ENCODE data around the gene UBN1. TPM values are rescaled to one million over a fixed set of nuclear protein-coding genes. Genes with fewer than 3 reads are reported as not detected.

UBN1 gene
- total and polyA plus RNA-seq, 10 of the 15 experiments (the other 5 are each of a cell fraction or from before 2014, with no cell fraction given): 2.1 to 32.5 (median 13.9) TPM

DNA sequence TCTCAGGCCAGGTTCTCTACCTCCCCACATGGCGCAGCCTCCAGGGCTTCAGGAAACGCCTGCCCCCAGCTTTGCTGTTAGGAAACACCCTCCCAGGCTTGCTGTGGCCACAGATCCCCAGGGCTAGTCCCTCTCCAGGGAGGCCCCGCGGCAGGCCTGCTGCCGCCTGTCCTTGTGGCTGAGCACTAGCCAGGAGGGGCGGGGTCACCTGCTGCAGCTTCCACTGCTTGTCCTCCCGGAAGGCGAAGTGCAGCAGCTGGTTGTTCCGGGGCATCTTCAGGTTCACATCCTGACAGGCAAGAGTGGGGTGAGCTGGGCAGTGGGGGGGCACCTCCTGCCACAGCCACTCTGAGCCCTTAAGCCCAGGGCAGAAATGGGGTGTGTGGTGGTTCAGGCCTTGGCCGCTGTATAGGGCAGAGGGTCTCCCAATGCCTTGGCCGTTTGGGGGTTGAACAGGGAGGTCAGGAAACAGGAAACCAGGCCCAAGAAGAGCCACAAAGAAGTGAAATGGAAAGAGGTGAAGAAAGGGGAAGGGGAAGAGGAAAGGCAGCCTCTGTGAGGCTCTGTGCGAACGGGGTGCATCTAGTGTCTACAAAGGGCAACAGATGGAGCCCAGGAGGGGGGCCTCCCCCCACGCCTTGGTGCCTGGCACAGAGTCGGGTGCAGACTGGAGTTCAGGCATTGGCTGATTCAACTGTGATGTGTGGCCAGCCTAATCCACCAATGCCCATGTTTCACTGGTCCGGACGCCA is 46.8 kb upstream of the UBN1 start:
- ChIA-PET CTCF (interaction anchor here (1.0 to 1.3 kb wide), 3 partner anchors 31 to 156 kb away, joined by 3 to 4 read pairs (median 3); no protein-coding TSS in a partner anchor), POLR2A (interaction anchor here (1.7 to 2.1 kb wide), 2 partner anchors 32 to 66 kb away, joined by 5 to 8 read pairs; partner anchors contain the start of genes ANKS3 and DNAAF8), SMC1A (ENCODE audit: uncharacterized antibody, unreplicated experiment) (interaction anchor here (1.3 to 1.4 kb wide), 3 partner anchors 8 to 66 kb away, joined by 4 to 5 read pairs (median 4); partner anchors contain the start of genes ANKS3, DNAAF8 and ZNF500), RAD21 (ENCODE audit: unreplicated experiment) (interaction anchor here (1.0 to 1.2 kb wide), 2 partner anchors 32 to 66 kb away, joined by 5 to 6 read pairs; partner anchors contain the start of genes ANKS3 and DNAAF8)
- Histone ChIP-seq H2AFZ (ENCODE audit: control insufficient read depth, low read depth, low read length) (peak overlapping the region; percentile 79), H3K9ac (ENCODE audit: control insufficient read depth, insufficient read depth, low read length) (peak overlapping the region; percentile 59), H3K4me3 (peak overlapping the region; percentile 72), H3K36me3 (ENCODE audit: control insufficient read depth in 2 of 2, insufficient read depth in 2 of 2, low read length in 1 of 2) (peaks cover 0 to 3% of the 10 kb centered on the region in 2 experiments; a peak in 2 of 4 replicates), H4K20me1 (ENCODE audit: control insufficient read depth, insufficient read depth) (no peaks in the 10 kb centered on the region), H3K27me3 (replicated peaks in 1 of 2; ENCODE audit: control insufficient read depth in 2 of 2, insufficient read depth in 2 of 2, low read length in 1 of 2) (no peaks in the 10 kb centered on the region), H3K4me1 (ENCODE audit: control insufficient read depth, insufficient read depth, low read length) (peaks cover 20% of the 10 kb centered on the region), H3K27ac (ENCODE audit: control insufficient read depth, insufficient read depth) (peak overlapping the region; percentile 60), H3K4me2 (ENCODE audit: control insufficient read depth, insufficient read depth) (peak overlapping the region; percentile 97), H3K9me3 (replicated peaks; ENCODE audit: control insufficient read depth, insufficient read depth, low read length) (no peaks in the 10 kb centered on the region), H3K79me2 (ENCODE audit: control insufficient read depth, insufficient read depth, low read length) (no peaks in the 10 kb centered on the region)
- FAIRE-seq: peak; percentile 65
- no TSS peak for BruUV-seq (replicated peaks)
- peak; percentile 44 for ATAC-seq
- WGBS (ENCODE audit: insufficient coverage, insufficient replicate concordance, low lambda C conversion rate, missing lambda C conversion rate): 67% methylated on average over 17 of the region's 17 CpGs
- intact Hi-C loops (cut with micrococcal nuclease; ENCODE audit: unreplicated experiment): loop anchor here (10.0 kb wide), 2 partner anchors 154 to 186 kb away; partner anchors contain the start of genes SEC14L5 and UBALD1
- DNase-seq (ENCODE audit: low read depth, low spot score): no peak
- in situ Hi-C loops (cut with MboI): no loop called here
- TF ChIP-seq IKZF1 (conservative IDR thresholded peaks at IDR 0.05) (peak; percentile 52), JUNB (IDR thresholded peaks at IDR 0.05) (no peak), KAT2A (conservative IDR thresholded peaks at IDR 0.05; ENCODE audit: control insufficient read depth, low read depth, low read length) (no peak), POLR2A (IDR thresholded peaks at IDR 0.05; ENCODE audit: low read depth, low read length) (peak; percentile 77), TCF12 (IDR thresholded peaks at IDR 0.05; ENCODE audit: low read depth, low read length) (0 out of 2 replicates have a peak, but pooled peaks have one; percentile 13), WRNIP1 (IDR thresholded peaks at IDR 0.05; ENCODE audit: borderline replicate concordance, low read depth, low read length) (no peak), TCF7 (IDR thresholded peaks at IDR 0.05; ENCODE audit: borderline replicate concordance) (no peak), IKZF2 (IDR thresholded peaks at IDR 0.05) (peak in 1 of 2 experiments; percentile 10; a peak in 1 of 4 replicates), ZNF687 (IDR thresholded peaks at IDR 0.05) (peak; percentile 93), SPI1 (IDR thresholded peaks at IDR 0.05; ENCODE audit: borderline replicate concordance, insufficient read depth, low read depth, low read length) (peak; percentile 17; the same call in 1 of the 2 replicates), EGR1 (IDR thresholded peaks at IDR 0.05; ENCODE audit: borderline replicate concordance in 1 of 2, low read depth in 2 of 2, low read length in 2 of 2) (no peak), POLR2AphosphoS5 (IDR thresholded peaks at IDR 0.05; ENCODE audit: low read length) (peak; percentile 50; the same call in 1 of the 2 replicates), RCOR1 (conservative IDR thresholded peaks at IDR 0.05; ENCODE audit: low read depth, low read length) (no peak), TBL1XR1 (IDR thresholded peaks at IDR 0.05; ENCODE audit: low read depth, low read length) (no peak), RBBP5 (conservative IDR thresholded peaks at IDR 0.05) (no peak), RUNX3 (IDR thresholded peaks at IDR 0.05; ENCODE audit: low read length) (no peak; the same call in 1 of the 2 replicates)
- TF ChIP-seq, protein P1, sequence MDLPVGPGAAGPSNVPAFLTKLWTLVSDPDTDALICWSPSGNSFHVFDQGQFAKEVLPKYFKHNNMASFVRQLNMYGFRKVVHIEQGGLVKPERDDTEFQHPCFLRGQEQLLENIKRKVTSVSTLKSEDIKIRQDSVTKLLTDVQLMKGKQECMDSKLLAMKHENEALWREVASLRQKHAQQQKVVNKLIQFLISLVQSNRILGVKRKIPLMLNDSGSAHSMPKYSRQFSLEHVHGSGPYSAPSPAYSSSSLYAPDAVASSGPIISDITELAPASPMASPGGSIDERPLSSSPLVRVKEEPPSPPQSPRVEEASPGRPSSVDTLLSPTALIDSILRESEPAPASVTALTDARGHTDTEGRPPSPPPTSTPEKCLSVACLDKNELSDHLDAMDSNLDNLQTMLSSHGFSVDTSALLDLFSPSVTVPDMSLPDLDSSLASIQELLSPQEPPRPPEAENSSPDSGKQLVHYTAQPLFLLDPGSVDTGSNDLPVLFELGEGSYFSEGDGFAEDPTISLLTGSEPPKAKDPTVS (IDR thresholded peaks at IDR 0.05; ENCODE audit: low read depth, low read length): no peak
